ENCODE measurements around the gene LMO1. TPM values are rescaled to one million over a fixed set of nuclear protein-coding genes. Genes with fewer than 3 reads are reported as not detected.

The LMO1 gene
- total and polyA plus RNA-seq, 9 of the 15 experiments (the other 6 are each of a cell fraction or from before 2014, with no cell fraction given) = not detected

GRCh38 chr11:8231979-8232378 lies 31.7 kb downstream of the LMO1 start:
- Histone ChIP-seq H3K36me3 (ENCODE audit: control insufficient read depth, insufficient read depth, low read length) (no peaks in the 10 kb centered on the region), H3K4me3 (no peak overlapping the region), H3K27ac (ENCODE audit: extremely low read depth, low read depth, low read length) (no peak overlapping the region), H3K9ac (ENCODE audit: insufficient read depth in 1 of 2, low read depth in 2 of 2, low read length in 2 of 2) (no peak overlapping the region), H3K4me1 (replicated peaks in 1 of 2; ENCODE audit: control insufficient read depth in 2 of 2, insufficient read depth in 2 of 2, low read length in 2 of 2) (no peaks in the 10 kb centered on the region; a peak in 1 of 5 replicates), H3K4me2 (ENCODE audit: insufficient read depth, low read length) (no peak overlapping the region), H2AFZ (ENCODE audit: low read depth, low read length) (no peak overlapping the region), H3K9me1 (ENCODE audit: control insufficient read depth, insufficient read depth, low read length) (no peaks in the 10 kb centered on the region), H3K9me3 (replicated peaks; ENCODE audit: control insufficient read depth, insufficient read depth, low read depth, low read length) (no peaks in the 10 kb centered on the region), H3K27me3 (ENCODE audit: control insufficient read depth in 2 of 2, insufficient read depth in 2 of 2, low read length in 2 of 2) (peaks cover 0 to 55% of the 10 kb centered on the region in 2 experiments; a peak in 3 of 5 replicates), H4K20me1 (replicated peaks; ENCODE audit: control insufficient read depth, insufficient read depth, low read length) (peaks cover 5% of the 10 kb centered on the region; the same call in 1 of the 2 replicates), H3K79me2 (ENCODE audit: control insufficient read depth, insufficient read depth, low read length) (no peaks in the 10 kb centered on the region)
- FAIRE-seq = no peak
- no peak for TF ChIP-seq SRSF1 (IDR thresholded peaks at IDR 0.05; ENCODE audit: low read depth, low read length)
- no peak for TF ChIP-seq GABPB2 (CRISPR knock-in tag; conservative IDR thresholded peaks at IDR 0.05)
- TF ChIP-seq FOXP4 (CRISPR knock-in tag; IDR thresholded peaks at IDR 0.05; ENCODE audit: borderline replicate concordance) = no peak
- TF ChIP-seq THRB (CRISPR knock-in tag; conservative IDR thresholded peaks at IDR 0.05) = no peak
- TF ChIP-seq CEBPZ (IDR thresholded peaks at IDR 0.05; ENCODE audit: borderline replicate concordance, low read depth, low read length) = no peak
- no peak for TF ChIP-seq ZNF668 (CRISPR knock-in tag; IDR thresholded peaks at IDR 0.05)
- no peak for TF ChIP-seq ZNF398 (CRISPR knock-in tag; IDR thresholded peaks at IDR 0.05)
- no peak for TF ChIP-seq ELK3 (CRISPR knock-in tag; IDR thresholded peaks at IDR 0.05)
- no peak for TF ChIP-seq ZNF436 (CRISPR knock-in tag; IDR thresholded peaks at IDR 0.05)
- no peak for TF ChIP-seq ZNF175 (CRISPR knock-in tag; IDR thresholded peaks at IDR 0.05; ENCODE audit: low read depth)
- in situ Hi-C loops (cut with MboI) = no loop called here
- CTCF ChIA-PET (ENCODE audit: low intra/inter-chr PET ratio) = interaction anchor here (0.6 kb wide), 1 partner anchor 35 kb away, joined by 3 read pairs; no protein-coding TSS in a partner anchor
- POLR2A ChIA-PET = interaction anchor here (0.6 kb wide), 2 partner anchors 328 to 459 kb away, joined by 3 read pairs; no protein-coding TSS in a partner anchor
- intact Hi-C loops (cut with micrococcal nuclease) = no loop called here
- 0% methylated on average over 5 of the region's 5 CpGs for WGBS (ENCODE audit: insufficient coverage, low coverage, missing lambda C conversion rate)
- BruUV-seq (replicated peaks) = no TSS peak
- no peak for ATAC-seq
- no peak for DNase-seq (ENCODE audit: extremely low read depth in 1 of 4, low spot score in 3 of 4)
